ENCODE results near the gene RNF150.

DNA sequence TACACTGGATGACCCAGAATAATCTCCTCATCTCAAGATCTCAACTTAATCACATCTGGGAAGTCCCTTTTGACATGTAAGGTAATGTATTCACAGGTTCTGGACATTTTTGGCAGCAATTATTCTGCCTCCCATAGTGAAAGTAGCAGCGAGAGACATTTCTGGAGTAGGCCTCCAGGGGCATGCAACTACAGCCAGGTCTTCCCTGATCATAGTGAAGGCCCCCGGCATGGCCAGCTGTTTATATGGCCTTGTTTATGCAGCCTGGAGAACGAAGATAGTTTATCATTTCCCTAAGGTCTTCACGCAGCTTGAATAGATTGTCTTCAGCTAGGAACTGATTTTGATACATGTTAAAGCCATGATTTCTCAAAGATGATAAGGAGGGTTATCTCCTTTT, 139.9 kb downstream of the RNF150 start:
- TF ChIP-seq POLR2A (IDR thresholded peaks at IDR 0.05), result no peak
- TF ChIP-seq, protein P1, sequence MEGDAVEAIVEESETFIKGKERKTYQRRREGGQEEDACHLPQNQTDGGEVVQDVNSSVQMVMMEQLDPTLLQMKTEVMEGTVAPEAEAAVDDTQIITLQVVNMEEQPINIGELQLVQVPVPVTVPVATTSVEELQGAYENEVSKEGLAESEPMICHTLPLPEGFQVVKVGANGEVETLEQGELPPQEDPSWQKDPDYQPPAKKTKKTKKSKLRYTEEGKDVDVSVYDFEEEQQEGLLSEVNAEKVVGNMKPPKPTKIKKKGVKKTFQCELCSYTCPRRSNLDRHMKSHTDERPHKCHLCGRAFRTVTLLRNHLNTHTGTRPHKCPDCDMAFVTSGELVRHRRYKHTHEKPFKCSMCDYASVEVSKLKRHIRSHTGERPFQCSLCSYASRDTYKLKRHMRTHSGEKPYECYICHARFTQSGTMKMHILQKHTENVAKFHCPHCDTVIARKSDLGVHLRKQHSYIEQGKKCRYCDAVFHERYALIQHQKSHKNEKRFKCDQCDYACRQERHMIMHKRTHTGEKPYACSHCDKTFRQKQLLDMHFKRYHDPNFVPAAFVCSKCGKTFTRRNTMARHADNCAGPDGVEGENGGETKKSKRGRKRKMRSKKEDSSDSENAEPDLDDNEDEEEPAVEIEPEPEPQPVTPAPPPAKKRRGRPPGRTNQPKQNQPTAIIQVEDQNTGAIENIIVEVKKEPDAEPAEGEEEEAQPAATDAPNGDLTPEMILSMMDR (IDR thresholded peaks at IDR 0.05), result no peak

Data from body of pancreas (tissue), 4 donors.